Right cardiac atrium (tissue), 5 donors: ENCODE data around the gene PLIN3. TPM values are rescaled to one million over a fixed set of nuclear protein-coding genes. Genes with fewer than 3 reads are reported as not detected.
"Not testable (repeated sequence)": the region's sequence is repeated elsewhere in the genome, so short reads cannot be mapped to it uniquely, and the experiment has no call there.

ENCODE experiments used
- ATAC-seq, 2 donors: fragments of 200-7000 bp; cut with Tn5 transposase; one replicate each; pipeline versions ENCODE4 v1.8.0 to v1.9.1; 2020; ENCODE audit warnings: moderate library complexity in 2 of 2, mild to moderate bottlenecking in 1 of 2
- DNase-seq, 3 donors: peaks; one replicate each; pipeline ENCODE4 v3.0.0-alpha.2; 2020
- H3K27ac ChIP-seq: one replicate; pipeline ENCODE4 v1.5.1; 2013; ENCODE audit warnings: mild to moderate bottlenecking, low read length, control low read depth, moderate library complexity
- H3K27me3 ChIP-seq: one replicate; pipeline ENCODE4 v1.6.1; 2013; ENCODE audit not compliant: control insufficient read depth, insufficient read depth
- H3K4me1 ChIP-seq: one replicate; pipeline ENCODE4 v1.6.1; 2013; ENCODE audit warnings: low read length; ENCODE audit not compliant: control insufficient read depth, insufficient read depth
- H3K4me3 ChIP-seq: one replicate; pipeline ENCODE4 v1.5.1; 2013; ENCODE audit warnings: low read length, control low read depth
- H3K9me3 ChIP-seq: one replicate; pipeline ENCODE4 v1.6.1; 2013; ENCODE audit warnings: low read length; ENCODE audit not compliant: control insufficient read depth
- WGBS: extraction: QIAGEN DNeasy Blood & Tissue Kit; methylation state at CpG from one replicate; pipeline ENCODE4 v1.1.7; 2013; 5-methylcytosine and 5-hydroxymethylcytosine counted together
- intact Hi-C, 4 donors: fragments of 100-400 bp; cut with DNase I; formaldehyde crosslinking; loops; one replicate each; pipeline versions ENCODE4 v1.11.0 to v1.14.0; 2022 to 2023
- polyA plus RNA-seq: library from polyadenylated mRNA; stranded (reverse); fragments of 200-250 nt; gene quantifications from one replicate; pipeline ENCODE4 v1.2.3, GENCODE V29; 2013
- total RNA-seq, 4 donors: library from RNA; stranded (reverse); fragmentation: NEBNext Ultra II Directional; extraction: Animal tissue kit (Norgen Biotek cat#: 25700); gene quantifications; one replicate each; pipeline ENCODE4 v1.2.1, GENCODE V29; 2021
- donor health status: healthy with polysubstance abuse.
- donor health status: DM: no; HTN: yes; CAD: no.
- donor health status: DM: no; HTN: no; CAD: no.
- donor health status: DM: no; HTN: yes; CAD: no; lungs with severe emphysema.
- donor health status: DM: yes; HTN: yes; CAD: no.

Gene PLIN3
- total and polyA plus RNA-seq, 5 donors = 16.9 to 32.2 (median 27.0) TPM

GRCh38 chr19:4870025-4870700, 2.7 kb upstream of the PLIN3 start:
- ATAC-seq (peak; percentile 10 to 30), DNase-seq (peak in 2 of 3 donors; percentile 61 to 67)
- H3K27me3 ChIP-seq = no peaks in the 10 kb centered on the region
- H3K27ac ChIP-seq = no peak overlapping the region
- H3K4me1 ChIP-seq = peaks cover 4% of the 10 kb centered on the region
- 76% methylated on average over 10 of the region's 10 CpGs for WGBS
- H3K4me3 ChIP-seq = no peak overlapping the region
- no peaks in the 10 kb centered on the region for H3K9me3 ChIP-seq
- intact Hi-C loops = loop anchor here in 2 of 4 donors (5.0 kb wide), 2 partner anchors 42 to 162 kb away; no protein-coding TSS in a partner anchor

GRCh38 chr19:4868286-4868834, 893 bp upstream of the PLIN3 start:
- Histone ChIP-seq H3K27ac (no peak overlapping the region), H3K27me3 (no peaks in the 10 kb centered on the region), H3K4me1 (peaks cover 4% of the 10 kb centered on the region), H3K4me3 (no peak overlapping the region), H3K9me3 (no peaks in the 10 kb centered on the region)
- DNase-seq = no peak
- ATAC-seq = no peak
- intact Hi-C loops = loop anchor here in 1 of 4 donors (5.0 kb wide), 1 partner anchor 169 kb away; no protein-coding TSS in a partner anchor
- 71% methylated on average over 10 of the region's 10 CpGs for WGBS

DNA sequence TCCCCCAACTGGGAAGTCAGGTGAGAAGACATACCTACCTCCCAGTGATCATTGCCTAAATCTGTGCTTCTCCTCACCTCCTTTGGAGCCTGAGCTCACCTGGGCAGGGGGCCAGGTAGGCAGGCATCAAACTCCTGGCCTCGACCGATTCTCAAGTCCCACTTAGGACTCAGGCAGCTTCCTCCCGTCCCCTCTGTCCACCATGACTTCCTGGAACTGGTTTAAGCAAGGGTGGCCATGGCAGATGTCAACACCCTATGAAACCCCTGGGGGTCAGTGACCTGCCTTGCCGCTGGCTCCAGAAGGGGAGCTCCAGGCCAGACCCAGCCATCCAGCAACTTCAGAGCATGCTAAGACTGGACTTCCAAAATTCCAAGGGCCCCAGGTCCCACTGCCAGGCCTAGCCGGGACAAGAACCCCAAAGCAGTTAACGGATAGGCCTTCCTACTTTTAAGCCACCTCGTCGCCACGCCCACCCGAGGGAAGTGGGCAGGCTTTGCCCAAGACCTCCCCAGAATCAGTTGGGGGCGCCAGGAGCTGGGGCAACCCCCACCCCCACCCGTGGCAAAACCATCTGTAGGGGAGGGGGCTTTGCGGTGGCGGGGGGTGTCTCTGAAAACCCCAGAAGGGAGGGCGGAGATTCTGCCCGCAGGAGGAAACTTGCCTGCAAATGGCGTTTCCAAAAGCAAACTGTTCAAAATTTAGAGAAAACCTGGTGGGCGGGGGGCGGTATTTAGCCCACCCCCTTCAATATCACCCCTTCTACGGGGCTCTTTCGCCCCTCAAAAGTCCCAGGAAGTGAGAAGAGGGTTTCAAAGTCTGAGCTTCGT, 657 bp downstream of the PLIN3 start:
- Histone ChIP-seq H3K9me3 (no peaks in the 10 kb centered on the region), H3K27ac (peak overlapping the region; percentile 27), H3K27me3 (no peaks in the 10 kb centered on the region), H3K4me1 (peaks cover 4% of the 10 kb centered on the region), H3K4me3 (peak overlapping the region; percentile 79)
- intact Hi-C loops = loop anchor here in 1 of 4 donors (5.0 kb wide), 1 partner anchor 170 kb away; no protein-coding TSS in a partner anchor
- DNase-seq (peak; percentile 73 to 89 (median 84)), ATAC-seq (peak; percentile 42 to 46)
- WGBS = 4% methylated on average over 22 of the region's 22 CpGs

GRCh38 chr19:4861147-4861546, 6.3 kb downstream of the PLIN3 start:
- Histone ChIP-seq H3K27me3 (no peaks in the 10 kb centered on the region), H3K9me3 (no peaks in the 10 kb centered on the region), H3K27ac (no peak overlapping the region), H3K4me3 (no peak overlapping the region), H3K4me1 (no peaks in the 10 kb centered on the region)
- 69% methylated on average over 10 of the region's 10 CpGs for WGBS
- intact Hi-C loops = no loop called here
- ATAC-seq = peak in 1 of 2 donors; percentile 44
- peak in 1 of 3 donors; percentile 67 for DNase-seq

DNA sequence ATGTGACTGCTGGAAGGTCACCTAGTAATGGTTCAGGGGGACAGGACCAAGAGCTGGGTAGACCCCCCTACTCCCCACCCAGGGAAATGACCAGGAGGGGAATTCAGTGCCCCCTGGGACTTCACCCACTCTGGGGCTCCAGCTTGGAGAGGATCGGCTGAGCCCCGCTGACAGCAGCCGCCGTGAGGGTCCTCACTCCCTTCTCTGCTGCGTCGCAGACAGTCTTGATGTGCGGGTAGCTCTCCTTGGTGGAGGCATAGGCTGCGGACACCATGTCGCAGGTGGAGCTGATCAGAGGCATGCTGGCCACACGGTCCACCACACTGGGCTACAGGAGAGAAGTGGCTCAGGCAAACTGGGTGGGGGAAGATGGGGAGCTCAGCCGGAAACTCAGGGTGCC, 7.8 kb downstream of the PLIN3 start:
- Histone ChIP-seq H3K27me3 (no peaks in the 10 kb centered on the region), H3K4me3 (no peak overlapping the region), H3K27ac (no peak overlapping the region), H3K4me1 (no peaks in the 10 kb centered on the region), H3K9me3 (no peaks in the 10 kb centered on the region)
- intact Hi-C loops = no loop called here
- DNase-seq = no peak
- 95% methylated on average over 11 of the region's 11 CpGs for WGBS
- ATAC-seq = no peak

DNA sequence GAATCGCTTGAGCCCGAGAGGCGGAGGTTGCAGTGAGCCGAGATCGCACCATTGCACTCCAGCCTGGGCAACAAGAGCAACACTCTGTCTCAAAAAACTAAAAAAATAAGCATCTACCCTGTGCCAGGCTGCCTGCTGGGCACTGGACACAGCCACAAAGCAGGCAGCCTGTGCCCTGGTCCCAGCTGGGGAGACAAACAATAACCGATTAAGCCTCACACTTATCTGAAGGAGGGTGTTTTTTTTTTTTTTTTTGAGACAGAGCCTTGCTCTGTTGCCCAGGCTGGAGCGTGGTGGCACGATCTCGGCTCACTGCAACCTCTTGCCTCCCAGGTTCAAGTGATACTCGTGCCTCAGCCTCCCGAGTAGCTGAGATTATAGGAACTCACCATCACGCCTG, 11.0 kb downstream of the PLIN3 start:
- 87% methylated on average over 12 of the region's 12 CpGs for whole genome bisulfite sequencing

GRCh38 chr19:4853506-4853905, 14.0 kb downstream of the PLIN3 start:
- 89% methylated on average over 8 of the region's 8 CpGs for WGBS
- H3K4me1 ChIP-seq, H3K4me3 ChIP-seq, H3K27ac ChIP-seq, DNase-seq, H3K9me3 ChIP-seq, H3K27me3 ChIP-seq, ATAC-seq: not testable (repeated sequence)
- intact Hi-C loops = loop anchor here in 2 of 4 donors (5.0 kb wide), 1 partner anchor 41 kb away; no protein-coding TSS in a partner anchor

More for the DNA sequence above, 11.0 kb downstream of the PLIN3 start:
- intact Hi-C loops, H3K4me1 ChIP-seq, H3K4me3 ChIP-seq, DNase-seq, H3K9me3 ChIP-seq, ATAC-seq, H3K27ac ChIP-seq, H3K27me3 ChIP-seq: not testable (repeated sequence)

DNA sequence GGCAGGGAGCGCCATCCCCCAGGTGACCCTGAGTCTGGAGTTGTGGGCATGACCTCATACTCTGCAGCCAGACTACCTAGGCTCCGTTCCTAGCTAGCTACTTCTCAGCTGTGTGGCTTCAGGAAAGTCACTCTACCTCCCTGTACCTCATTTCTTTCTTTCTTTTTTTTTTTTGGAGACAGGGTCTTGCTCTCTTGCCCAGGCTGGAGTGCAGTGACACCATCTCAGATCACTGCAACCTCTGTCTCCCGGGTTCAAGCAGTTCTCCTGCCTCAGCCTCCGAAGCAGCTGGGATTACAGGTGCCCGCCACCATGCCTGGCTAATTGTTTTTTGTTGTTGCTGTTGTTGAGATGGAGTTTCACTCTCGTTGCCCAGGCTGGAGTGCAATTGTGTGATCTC, 15.0 kb downstream of the PLIN3 start:
- H3K4me1 ChIP-seq = no peaks in the 10 kb centered on the region
- 93% methylated on average over 6 of the region's 6 CpGs for WGBS
- intact Hi-C loops = loop anchor here in 2 of 4 donors (5.0 kb wide), 1 partner anchor 40 kb away; no protein-coding TSS in a partner anchor
- H3K4me3 ChIP-seq = no peak overlapping the region
- no peaks in the 10 kb centered on the region for H3K9me3 ChIP-seq
- DNase-seq (no peak), ATAC-seq (peak; percentile 12 to 37)
- no peak overlapping the region for H3K27ac ChIP-seq
- H3K27me3 ChIP-seq = no peaks in the 10 kb centered on the region

DNA sequence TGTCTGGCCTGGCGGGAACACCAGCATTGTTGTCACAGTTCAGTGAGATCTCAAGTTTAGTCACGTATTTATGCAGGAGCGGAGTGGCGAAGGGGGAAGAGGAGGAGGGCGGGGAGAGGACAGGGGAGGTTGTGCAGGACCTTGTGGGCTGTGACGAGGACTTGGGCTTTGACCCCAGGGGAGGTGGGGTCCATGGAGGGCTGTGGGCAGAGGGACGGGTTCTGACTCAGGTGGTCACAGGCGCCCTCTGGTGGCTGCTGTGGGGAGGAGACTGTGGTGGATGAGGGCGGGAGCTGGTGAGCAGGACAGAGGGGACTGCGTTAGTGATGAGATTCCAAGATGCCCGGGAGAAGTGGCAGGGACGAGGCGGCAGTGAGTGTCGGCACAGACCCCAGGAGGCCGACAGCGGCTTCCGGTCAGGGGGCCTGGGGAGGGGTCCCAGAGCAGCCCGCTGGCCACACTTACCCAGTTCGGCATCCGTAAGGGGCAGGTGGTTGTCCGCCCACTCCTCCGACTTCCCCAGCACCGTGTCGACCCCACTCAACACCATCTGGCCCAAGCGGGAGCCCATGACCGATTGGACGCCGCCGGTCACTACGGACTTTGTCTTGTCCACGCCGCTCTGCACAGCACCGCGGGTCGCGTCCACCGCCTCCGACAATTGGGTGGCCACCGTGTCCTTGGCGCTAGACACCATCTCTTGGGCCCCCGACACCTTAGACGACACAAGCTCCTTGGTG, 15.7 kb downstream of the PLIN3 start:
- H3K27ac ChIP-seq = no peak overlapping the region
- no peaks in the 10 kb centered on the region for H3K9me3 ChIP-seq
- peak; percentile 72 to 91 (median 88) for DNase-seq
- intact Hi-C loops = loop anchor here in 3 of 4 donors (1.0 to 5.0 kb wide), 2 partner anchors 39 to 42 kb away; no protein-coding TSS in a partner anchor
- H3K4me3 ChIP-seq = no peak overlapping the region
- H3K4me1 ChIP-seq = no peaks in the 10 kb centered on the region
- WGBS = 78% methylated on average over 42 of the region's 42 CpGs
- ATAC-seq = peak; percentile 80 to 81
- no peaks in the 10 kb centered on the region for H3K27me3 ChIP-seq

DNA sequence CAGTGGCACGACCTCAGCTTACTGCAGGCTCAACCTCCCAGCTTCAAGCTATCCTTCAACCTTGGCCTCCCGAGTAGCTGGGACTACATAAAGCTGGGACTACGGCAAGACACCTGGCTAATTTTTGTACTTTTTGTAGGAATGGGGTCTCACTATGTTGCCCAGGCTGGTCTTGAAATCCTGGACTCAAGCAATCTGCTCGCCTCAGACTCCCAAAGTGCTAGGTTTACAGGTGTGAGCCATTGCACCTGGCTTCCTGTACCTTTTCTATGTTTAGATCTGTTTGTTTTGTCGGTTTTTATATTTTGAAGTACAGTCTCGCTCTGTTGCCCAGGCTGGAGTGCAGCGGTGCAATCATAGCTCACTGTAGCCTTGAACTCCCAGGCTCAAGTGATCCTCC, 18.4 kb downstream of the PLIN3 start:
- intact Hi-C loops = no loop called here
- 95% methylated on average over 7 of the region's 7 CpGs for WGBS
- no peak for DNase-seq
- no peaks in the 10 kb centered on the region for H3K4me1 ChIP-seq
- ATAC-seq = no peak
- no peaks in the 10 kb centered on the region for H3K27me3 ChIP-seq
- no peak overlapping the region for H3K4me3 ChIP-seq
- H3K9me3 ChIP-seq = no peaks in the 10 kb centered on the region
- H3K27ac ChIP-seq = no peak overlapping the region
